ENCODE measurements around the gene BBX. TPM values are rescaled to one million over a fixed set of nuclear protein-coding genes. Genes with fewer than 3 reads are reported as not detected.

BBX gene
- total RNA-seq, 4 donors from 2014 or later: 33.0 to 46.3 (median 36.7) TPM

GRCh38 chr3:107644631-107645030 is 121.9 kb downstream of the BBX start:
- Histone ChIP-seq H3K27ac (no peak overlapping the region), H3K9me3 (no peaks in the 10 kb centered on the region), H3K36me3 (no peaks in the 10 kb centered on the region), H3K27me3 (no peaks in the 10 kb centered on the region), H3K4me3 (no peak overlapping the region), H3K4me1 (no peaks in the 10 kb centered on the region)
- no peak for TF ChIP-seq CTCF (IDR thresholded peaks at IDR 0.05)
- no peak for TF ChIP-seq POLR2A (IDR thresholded peaks at IDR 0.05)
- no peak for DNase-seq

GRCh38 chr3:107650788-107651187 is 128.0 kb downstream of the BBX start:
- DNase-seq: no peak
- Histone ChIP-seq H3K4me1 (no peaks in the 10 kb centered on the region), H3K4me3 (no peak overlapping the region), H3K27ac (no peak overlapping the region), H3K9me3 (no peaks in the 10 kb centered on the region), H3K27me3 (no peaks in the 10 kb centered on the region), H3K36me3 (no peaks in the 10 kb centered on the region)
- TF ChIP-seq POLR2A (IDR thresholded peaks at IDR 0.05) (no peak), CTCF (IDR thresholded peaks at IDR 0.05) (no peak)

- no peaks in the 10 kb centered on the region for H3K36me3 ChIP-seq
- H3K27me3 ChIP-seq: no peaks in the 10 kb centered on the region
- no peaks in the 10 kb centered on the region for H3K9me3 ChIP-seq
- H3K4me3 ChIP-seq: no peak overlapping the region
- no peak for TF ChIP-seq POLR2A (IDR thresholded peaks at IDR 0.05)
- no peak for TF ChIP-seq CTCF (IDR thresholded peaks at IDR 0.05)
- H3K4me1 ChIP-seq: no peaks in the 10 kb centered on the region
- no peak for DNase-seq
- H3K27ac ChIP-seq: no peak overlapping the region
Observed at GRCh38 chr3:107651782-107652181, 129.0 kb downstream of the BBX start.

- Histone ChIP-seq H3K9me3 (no peaks in the 10 kb centered on the region), H3K4me3 (no peak overlapping the region), H3K4me1 (no peaks in the 10 kb centered on the region), H3K36me3 (no peaks in the 10 kb centered on the region), H3K27ac (no peak overlapping the region), H3K27me3 (no peaks in the 10 kb centered on the region)
- DNase-seq: no peak
- no peak for TF ChIP-seq POLR2A (IDR thresholded peaks at IDR 0.05)
- TF ChIP-seq CTCF (IDR thresholded peaks at IDR 0.05): no peak
Observed at GRCh38 chr3:107654218-107654617, 131.5 kb downstream of the BBX start.

GRCh38 chr3:107657971-107658370 is 135.2 kb downstream of the BBX start:
- H3K4me3 ChIP-seq: no peak overlapping the region
- no peak for DNase-seq
- no peaks in the 10 kb centered on the region for H3K27me3 ChIP-seq
- H3K36me3 ChIP-seq: no peaks in the 10 kb centered on the region
- no peak for TF ChIP-seq POLR2A (IDR thresholded peaks at IDR 0.05)
- no peak for TF ChIP-seq CTCF (IDR thresholded peaks at IDR 0.05)
- H3K27ac ChIP-seq: no peak overlapping the region
- peaks cover 0 to 5% (median 0%) of the 10 kb centered on the region in 4 donors for H3K4me1 ChIP-seq
- no peaks in the 10 kb centered on the region for H3K9me3 ChIP-seq
